HEK293 (cell line): ENCODE results near the gene CCDC136.

ENCODE experiments used
- CTCF ChIA-PET: fragments of 350-600 bp; formaldehyde crosslinking; extraction: SDS; loops from one replicate; lab custom pipeline; 2021; ENCODE audit warnings: antibody characterized with exemption; lab: Yijun Ruan, JAX
- POLR2A ChIA-PET: fragments of 300-600 bp; formaldehyde crosslinking; extraction: SDS; loops from one replicate; lab custom pipeline; 2020; ENCODE audit warnings: antibody characterized with exemption, inconsistent platforms; lab: Yijun Ruan, JAX
- H3K27ac ChIP-seq: fragments of 200-500 bp; sonication (Bioruptor generic); 2 replicates; pipeline ENCODE4 v1.5.1; 2014; ENCODE audit warnings: low read depth, low read length, control low read depth, inconsistent platforms; ENCODE audit errors: extremely low read depth
- H3K36me3 ChIP-seq, 2 experiments: fragments of 200-500 bp in 1 of 2; sonication (Bioruptor generic) in 1 of 2; 1 replicate in 1 of 2; 2 replicates in 1 of 2; pipeline ENCODE4 v1.5.1; 2014 to 2017; ENCODE audit warnings: inconsistent platforms in 2 of 2, low read length in 2 of 2; ENCODE audit not compliant: control insufficient read depth in 2 of 2, insufficient read depth in 1 of 2
- H3K4me1 ChIP-seq: fragments of 200-500 bp; sonication (Bioruptor generic); 2 replicates; pipeline ENCODE4 v1.5.1; 2014; ENCODE audit warnings: mild to moderate bottlenecking, low read length, inconsistent platforms; ENCODE audit not compliant: control insufficient read depth, insufficient read depth
- H3K4me3 ChIP-seq: 2 replicates; pipeline ENCODE4 v1.5.1; 2011; ENCODE audit warnings: low read depth, mild to moderate bottlenecking, control low read depth, low read length, moderate library complexity
- H3K9me3 ChIP-seq: fragments of 200-500 bp; sonication (Bioruptor generic); 2 replicates; pipeline ENCODE4 v1.5.1; 2014; ENCODE audit warnings: low read depth, low read length, inconsistent platforms; ENCODE audit not compliant: control insufficient read depth, insufficient read depth
- OVOL3 ChIP-seq: fragments of 450-650 bp; formaldehyde crosslinking; IDR thresholded peaks from 2 replicates; pipeline ENCODE4 v1.5.1; 2016; ENCODE audit warnings: missing biosample characterization, missing genetic modification characterization
- ZBTB6 ChIP-seq: fragments of 450-650 bp; formaldehyde crosslinking; IDR thresholded peaks from 2 replicates; pipeline ENCODE4 v1.5.1; 2017; ENCODE audit warnings: missing biosample characterization, missing genetic modification characterization
- ZNF19 ChIP-seq: fragments of 450-650 bp; formaldehyde crosslinking; IDR thresholded peaks from 2 replicates; pipeline ENCODE4; 2016; ENCODE audit warnings: missing biosample characterization, missing genetic modification characterization, low read depth
- ZNF391 ChIP-seq: fragments of 450-650 bp; formaldehyde crosslinking; IDR thresholded peaks from 2 replicates; pipeline ENCODE4 v1.5.1; 2016; ENCODE audit warnings: low read depth, missing biosample characterization, missing genetic modification characterization, borderline replicate concordance
- ZNF404 ChIP-seq: fragments of 450-650 bp; formaldehyde crosslinking; IDR thresholded peaks from 2 replicates; pipeline ENCODE4 v1.5.1; 2017; ENCODE audit warnings: missing biosample characterization, missing genetic modification characterization
- ZNF513 ChIP-seq: fragments of 450-650 bp; IDR thresholded peaks from 2 replicates; pipeline ENCODE4 v1.5.1; 2018; ENCODE audit warnings: missing biosample characterization, missing genetic modification characterization
- ZNF544 ChIP-seq: fragments of 450-650 bp; formaldehyde crosslinking; IDR thresholded peaks from 2 replicates; pipeline ENCODE4 v1.5.0; 2017; ENCODE audit warnings: missing biosample characterization, missing genetic modification characterization
- ZNF701 ChIP-seq: fragments of 450-650 bp; formaldehyde crosslinking; IDR thresholded peaks from 2 replicates; pipeline ENCODE4 v1.5.1; 2016; ENCODE audit warnings: missing biosample characterization, missing genetic modification characterization
- ZNF704 ChIP-seq: fragments of 450-650 bp; formaldehyde crosslinking; IDR thresholded peaks from 2 replicates; pipeline ENCODE4 v1.5.1; 2016; ENCODE audit warnings: missing biosample characterization, missing genetic modification characterization
- ZNF791 ChIP-seq: fragments of 450-650 bp; formaldehyde crosslinking; IDR thresholded peaks from 2 replicates; pipeline ENCODE4 v1.5.1; 2016; ENCODE audit warnings: missing biosample characterization, missing genetic modification characterization
- TF ChIP-seq, protein P1 (sequence below): fragments of 450-650 bp; formaldehyde crosslinking; IDR thresholded peaks from 2 replicates; pipeline ENCODE4 v1.5.1; 2016; ENCODE audit warnings: missing biosample characterization, missing genetic modification characterization
- TF ChIP-seq, protein P2 (sequence below): fragments of 450-650 bp; formaldehyde crosslinking; IDR thresholded peaks from 2 replicates; pipeline ENCODE4 v1.5.1; 2016; ENCODE audit warnings: missing biosample characterization, missing genetic modification characterization

The CCDC136 gene

DNA sequence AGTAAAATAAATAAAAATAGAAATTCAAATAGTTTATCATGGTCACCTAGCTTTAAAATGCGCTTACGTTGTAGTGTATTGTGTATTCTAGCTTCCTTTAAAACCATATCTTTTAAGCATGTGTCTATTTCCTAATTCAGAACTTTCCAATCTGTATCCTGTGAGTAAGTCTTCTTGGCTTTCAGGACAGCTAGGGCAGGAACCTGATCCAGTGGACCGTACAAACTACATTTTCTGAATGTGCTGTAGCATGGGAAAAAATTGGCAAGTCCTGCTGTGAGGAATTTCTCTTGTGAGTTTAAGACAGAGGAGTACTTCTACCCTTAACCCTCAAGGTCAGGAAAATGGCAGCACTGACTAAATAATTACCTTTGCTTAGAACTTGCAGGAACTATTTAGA is 28.2 kb upstream of the CCDC136 start (continued):
- TF ChIP-seq ZNF704 (tag by site-specific recombination) (no peak), ZNF544 (tag by site-specific recombination) (no peak), ZNF19 (tag by site-specific recombination) (no peak), OVOL3 (tag by site-specific recombination) (no peak), ZNF791 (no peak)
- TF ChIP-seq, all 188 proteins: peak for 0

GRCh38 chr7:128767475-128768110 is 24.2 kb upstream of the CCDC136 start:
- TF ChIP-seq ZBTB6 (tag by site-specific recombination) (no peak), ZNF391 (no peak), ZNF701 (tag by site-specific recombination) (no peak), ZNF404 (tag by site-specific recombination) (no peak), ZNF704 (tag by site-specific recombination) (no peak), ZNF19 (tag by site-specific recombination) (no peak), ZNF513 (tag by site-specific recombination) (no peak)
- TF ChIP-seq, protein P1, sequence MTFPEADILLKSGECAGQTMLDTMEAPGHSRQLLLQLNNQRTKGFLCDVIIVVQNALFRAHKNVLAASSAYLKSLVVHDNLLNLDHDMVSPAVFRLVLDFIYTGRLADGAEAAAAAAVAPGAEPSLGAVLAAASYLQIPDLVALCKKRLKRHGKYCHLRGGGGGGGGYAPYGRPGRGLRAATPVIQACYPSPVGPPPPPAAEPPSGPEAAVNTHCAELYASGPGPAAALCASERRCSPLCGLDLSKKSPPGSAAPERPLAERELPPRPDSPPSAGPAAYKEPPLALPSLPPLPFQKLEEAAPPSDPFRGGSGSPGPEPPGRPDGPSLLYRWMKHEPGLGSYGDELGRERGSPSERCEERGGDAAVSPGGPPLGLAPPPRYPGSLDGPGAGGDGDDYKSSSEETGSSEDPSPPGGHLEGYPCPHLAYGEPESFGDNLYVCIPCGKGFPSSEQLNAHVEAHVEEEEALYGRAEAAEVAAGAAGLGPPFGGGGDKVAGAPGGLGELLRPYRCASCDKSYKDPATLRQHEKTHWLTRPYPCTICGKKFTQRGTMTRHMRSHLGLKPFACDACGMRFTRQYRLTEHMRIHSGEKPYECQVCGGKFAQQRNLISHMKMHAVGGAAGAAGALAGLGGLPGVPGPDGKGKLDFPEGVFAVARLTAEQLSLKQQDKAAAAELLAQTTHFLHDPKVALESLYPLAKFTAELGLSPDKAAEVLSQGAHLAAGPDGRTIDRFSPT = no peak
- TF ChIP-seq, protein P2, sequence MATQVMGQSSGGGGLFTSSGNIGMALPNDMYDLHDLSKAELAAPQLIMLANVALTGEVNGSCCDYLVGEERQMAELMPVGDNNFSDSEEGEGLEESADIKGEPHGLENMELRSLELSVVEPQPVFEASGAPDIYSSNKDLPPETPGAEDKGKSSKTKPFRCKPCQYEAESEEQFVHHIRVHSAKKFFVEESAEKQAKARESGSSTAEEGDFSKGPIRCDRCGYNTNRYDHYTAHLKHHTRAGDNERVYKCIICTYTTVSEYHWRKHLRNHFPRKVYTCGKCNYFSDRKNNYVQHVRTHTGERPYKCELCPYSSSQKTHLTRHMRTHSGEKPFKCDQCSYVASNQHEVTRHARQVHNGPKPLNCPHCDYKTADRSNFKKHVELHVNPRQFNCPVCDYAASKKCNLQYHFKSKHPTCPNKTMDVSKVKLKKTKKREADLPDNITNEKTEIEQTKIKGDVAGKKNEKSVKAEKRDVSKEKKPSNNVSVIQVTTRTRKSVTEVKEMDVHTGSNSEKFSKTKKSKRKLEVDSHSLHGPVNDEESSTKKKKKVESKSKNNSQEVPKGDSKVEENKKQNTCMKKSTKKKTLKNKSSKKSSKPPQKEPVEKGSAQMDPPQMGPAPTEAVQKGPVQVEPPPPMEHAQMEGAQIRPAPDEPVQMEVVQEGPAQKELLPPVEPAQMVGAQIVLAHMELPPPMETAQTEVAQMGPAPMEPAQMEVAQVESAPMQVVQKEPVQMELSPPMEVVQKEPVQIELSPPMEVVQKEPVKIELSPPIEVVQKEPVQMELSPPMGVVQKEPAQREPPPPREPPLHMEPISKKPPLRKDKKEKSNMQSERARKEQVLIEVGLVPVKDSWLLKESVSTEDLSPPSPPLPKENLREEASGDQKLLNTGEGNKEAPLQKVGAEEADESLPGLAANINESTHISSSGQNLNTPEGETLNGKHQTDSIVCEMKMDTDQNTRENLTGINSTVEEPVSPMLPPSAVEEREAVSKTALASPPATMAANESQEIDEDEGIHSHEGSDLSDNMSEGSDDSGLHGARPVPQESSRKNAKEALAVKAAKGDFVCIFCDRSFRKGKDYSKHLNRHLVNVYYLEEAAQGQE (tag by site-specific recombination) = no peak
- no peaks in the 10 kb centered on the region for H3K9me3 ChIP-seq
- peaks cover 45 to 81% of the 10 kb centered on the region in 2 experiments for H3K36me3 ChIP-seq
- ChIA-PET CTCF (interaction anchor here (0.7 to 0.8 kb wide), 2 partner anchors 15 to 191 kb away, joined by 3 to 4 read pairs; no protein-coding TSS in a partner anchor), POLR2A (no interaction called here)
- no peak overlapping the region for H3K4me3 ChIP-seq
- H3K27ac ChIP-seq = no peak overlapping the region
- H3K4me1 ChIP-seq = no peaks in the 10 kb centered on the region
